Neural cell (in vitro differentiated cells): ENCODE measurements around the gene SPEM1. TPM values are rescaled to one million over a fixed set of nuclear protein-coding genes. Genes with fewer than 3 reads are reported as not detected.

Experiments used
- H2AFZ ChIP-seq: fragments of 200-600, 300-800 bp; sonication (generic), shearing (Covaris generic); 2 replicates; pipeline ENCODE4 v1.6.0; 2014; ENCODE audit warnings: low read depth, mild to moderate bottlenecking, antibody characterized with exemption, low read length, moderate library complexity
- H3F3A ChIP-seq: fragments of 200-600 bp; shearing (Covaris generic); 2 replicates; pipeline ENCODE4 v1.6.1; 2016; ENCODE audit warnings: mild to moderate bottlenecking, moderate library complexity, mixed read lengths, antibody characterized with exemption, low read length; ENCODE audit not compliant: insufficient read depth, poor library complexity, severe bottlenecking
- H3K27ac ChIP-seq: fragments of 200-600, 300-800 bp; sonication (generic), shearing (Covaris generic); 2 replicates; pipeline ENCODE4 v1.5.1; 2014; ENCODE audit warnings: mild to moderate bottlenecking, low read length, moderate library complexity
- H3K27me3 ChIP-seq: fragments of 300-800, 200-600 bp; sonication (generic), shearing (Covaris generic); 2 replicates; pipeline ENCODE4 v1.6.0; 2014; ENCODE audit warnings: mild to moderate bottlenecking, low read depth, low read length, moderate library complexity; ENCODE audit not compliant: insufficient read depth
- H3K36me3 ChIP-seq: fragments of 300-800, 200-600 bp; sonication (generic), shearing (Covaris generic); 2 replicates; pipeline ENCODE4 v1.5.1; 2014; ENCODE audit warnings: mild to moderate bottlenecking, antibody characterized with exemption, low read length, moderate library complexity; ENCODE audit not compliant: insufficient read depth
- H3K4me2 ChIP-seq: fragments of 300-800, 200-600 bp; sonication (generic), shearing (Covaris generic); 2 replicates; pipeline ENCODE4 v1.6.0; 2014; ENCODE audit warnings: mild to moderate bottlenecking, low read length
- H3K4me3 ChIP-seq: fragments of 300-800, 200-600 bp; sonication (generic), shearing (Covaris generic); 2 replicates; pipeline ENCODE4 v1.5.1; 2014; ENCODE audit warnings: mild to moderate bottlenecking, low read length, moderate library complexity
- H3K79me2 ChIP-seq: fragments of 200-600 bp; shearing (Covaris generic); replicated peaks from 2 replicates; pipeline ENCODE4 v1.6.0; 2014; ENCODE audit warnings: mild to moderate bottlenecking, low read length, moderate library complexity; ENCODE audit not compliant: insufficient read depth
- H3K9ac ChIP-seq: fragments of 300-800, 200-600 bp; sonication (generic), shearing (Covaris generic); 2 replicates; pipeline ENCODE4 v1.6.1; 2016; ENCODE audit warnings: mild to moderate bottlenecking, low read length, mixed read lengths
- H3K9me2 ChIP-seq: fragments of 200-600 bp; shearing (Covaris generic); 2 replicates; pipeline ENCODE4 v1.6.1; 2016; ENCODE audit warnings: mild to moderate bottlenecking, low read length, mixed read lengths; ENCODE audit not compliant: insufficient read depth
- H3K9me3 ChIP-seq: fragments of 200-600, 300-800 bp; sonication (generic), shearing (Covaris generic); 2 replicates; pipeline ENCODE4 v1.6.1; 2016; ENCODE audit warnings: mild to moderate bottlenecking, mixed run types, low read length, moderate library complexity, mixed read lengths
- H4K20me1 ChIP-seq: fragments of 200-600 bp; shearing (Covaris generic); 2 replicates; pipeline ENCODE4 v1.6.1; 2016; ENCODE audit warnings: mild to moderate bottlenecking, mixed run types; ENCODE audit not compliant: insufficient read depth
- CTCF ChIP-seq: fragments of 450-650 bp; IDR thresholded peaks from 2 replicates; pipeline ENCODE4 v1.5.1; 2014; ENCODE audit warnings: antibody characterized with exemption, mild to moderate bottlenecking, moderate library complexity; ENCODE audit not compliant: poor library complexity, severe bottlenecking
- EP300 ChIP-seq: fragments of 450-650 bp; conservative IDR thresholded peaks from 2 replicates; pipeline ENCODE4 v1.6.1; 2014; ENCODE audit warnings: antibody characterized with exemption, mild to moderate bottlenecking, moderate library complexity; ENCODE audit not compliant: poor library complexity, severe bottlenecking
- EZH2 ChIP-seq: fragments of 200-600, 300-800 bp; shearing (Covaris generic), sonication (generic); IDR thresholded peaks from 2 replicates; pipeline ENCODE4 v1.6.1; 2014; ENCODE audit warnings: antibody characterized with exemption, low read length, borderline replicate concordance, mild to moderate bottlenecking; ENCODE audit not compliant: insufficient read depth, poor library complexity, severe bottlenecking
- MXI1 ChIP-seq: fragments of 450-650 bp; conservative IDR thresholded peaks from 2 replicates; pipeline ENCODE4 v1.6.1; 2014; ENCODE audit warnings: antibody characterized with exemption, mild to moderate bottlenecking; ENCODE audit not compliant: poor library complexity, severe bottlenecking
- POLR2AphosphoS5 ChIP-seq: IDR thresholded peaks from 2 replicates; pipeline ENCODE4 v1.6.1; 2012
- RAD21 ChIP-seq: fragments of 450-650 bp; conservative IDR thresholded peaks from 2 replicates; pipeline ENCODE4 v1.6.1; 2014; ENCODE audit warnings: antibody characterized with exemption, mild to moderate bottlenecking, moderate library complexity
- REST ChIP-seq: IDR thresholded peaks from 2 replicates; pipeline ENCODE4 v1.6.1; 2012; ENCODE audit warnings: borderline replicate concordance
- SMC3 ChIP-seq: fragments of 450-650 bp; conservative IDR thresholded peaks from 2 replicates; pipeline ENCODE4 v1.6.1; 2014; ENCODE audit warnings: antibody characterized with exemption, mild to moderate bottlenecking, moderate library complexity; ENCODE audit not compliant: poor library complexity
- TAF1 ChIP-seq: IDR thresholded peaks from 2 replicates; pipeline ENCODE4 v1.6.1; 2012; ENCODE audit warnings: low read depth
- polyA plus RNA-seq: library from polyadenylated mRNA; depleted of rRNA; stranded (reverse); fragments of >200 nt; gene quantifications from 2 replicates; pipeline ENCODE4 v1.2.3, GENCODE V29; 2014

Gene SPEM1
- polyA plus RNA-seq, 1 donor from 2014 or later, result not detected

GRCh38 chr17:7427549-7427948 lies 7.4 kb downstream of the SPEM1 start:
- no peaks in the 10 kb centered on the region for H3K9me3 ChIP-seq
- H3K4me3 ChIP-seq, result no peak overlapping the region
- no peak overlapping the region for H3K27ac ChIP-seq
- no peaks in the 10 kb centered on the region for H3K27me3 ChIP-seq
- H3K4me2 ChIP-seq, result no peak overlapping the region
- no peaks in the 10 kb centered on the region for H3F3A ChIP-seq
- no peaks in the 10 kb centered on the region for H3K36me3 ChIP-seq
- no peak overlapping the region for H3K9ac ChIP-seq
- H3K9me2 ChIP-seq, result no peaks in the 10 kb centered on the region
- H4K20me1 ChIP-seq, result no peaks in the 10 kb centered on the region
- no peaks in the 10 kb centered on the region for H3K79me2 ChIP-seq
- TF ChIP-seq MXI1 (no peak), REST (no peak), CTCF (no peak), SMC3 (no peak), EZH2 (no peak), RAD21 (no peak), TAF1 (no peak), EP300 (no peak), POLR2AphosphoS5 (no peak)
- no peak overlapping the region for H2AFZ ChIP-seq

- no peak within 1 kb of the TSS for H3K27ac ChIP-seq
- H4K20me1 ChIP-seq, result no peaks in the 10 kb centered on the region
- no peaks in the 10 kb centered on the region for H3K9me2 ChIP-seq
- H3K36me3 ChIP-seq, result no peaks in the 10 kb centered on the region
- H3K27me3 ChIP-seq, result no peaks in the 10 kb centered on the region
- no peak for TF ChIP-seq RAD21
- TF ChIP-seq SMC3, result no peak
- TF ChIP-seq REST, result no peak
- TF ChIP-seq POLR2AphosphoS5, result no peak
- no peak for TF ChIP-seq CTCF
- TF ChIP-seq EZH2, result no peak
- no peak for TF ChIP-seq EP300
- TF ChIP-seq TAF1, result no peak
- no peak for TF ChIP-seq MXI1
- H3K9ac ChIP-seq, result no peak within 1 kb of the TSS
- no peak within 1 kb of the TSS for H3K4me2 ChIP-seq
- H3K79me2 ChIP-seq, result no peaks in the 10 kb centered on the region
- H3F3A ChIP-seq, result no peaks in the 10 kb centered on the region
- no peaks in the 10 kb centered on the region for H3K9me3 ChIP-seq
- no peak within 1 kb of the TSS for H2AFZ ChIP-seq
- H3K4me3 ChIP-seq, result no peak within 1 kb of the TSS
Observed at GRCh38 chr17:7428557-7428956, 8.4 kb downstream of the SPEM1 start, which contains the start of gene SPEM3. TSS of gene SPEM3 (plus strand) at chr17:7428857. CDS start at chr17:7428903, 46 bp downstream.
